Panc1 (cell line): ENCODE measurements around the gene ING4.

ENCODE experiments used
- POLR2AphosphoS5 ChIP-seq: IDR thresholded peaks from 2 replicates; pipeline ENCODE4 v1.6.1; 2012; ENCODE audit warnings: mild to moderate bottlenecking, low read depth, low read length, moderate library complexity
- REST ChIP-seq, 2 experiments: IDR thresholded peaks; 2 replicates each; pipeline ENCODE4 v1.6.1; 2011 to 2012; ENCODE audit warnings: low read depth in 2 of 2, control low read depth in 1 of 2, low read length in 1 of 2, mild to moderate bottlenecking in 1 of 2, moderate library complexity in 1 of 2; ENCODE audit not compliant: insufficient read depth in 1 of 2
- SIN3A ChIP-seq: IDR thresholded peaks from 2 replicates; pipeline ENCODE4 v1.6.1; 2012; ENCODE audit warnings: low read depth, mild to moderate bottlenecking, low read length, moderate library complexity, borderline replicate concordance; ENCODE audit not compliant: insufficient read depth
- TF ChIP-seq, protein P1 (sequence below): fragments of 450-650 bp; IDR thresholded peaks from 2 replicates; pipeline ENCODE4 v1.5.1; 2017; ENCODE audit warnings: mild to moderate bottlenecking

DNA sequence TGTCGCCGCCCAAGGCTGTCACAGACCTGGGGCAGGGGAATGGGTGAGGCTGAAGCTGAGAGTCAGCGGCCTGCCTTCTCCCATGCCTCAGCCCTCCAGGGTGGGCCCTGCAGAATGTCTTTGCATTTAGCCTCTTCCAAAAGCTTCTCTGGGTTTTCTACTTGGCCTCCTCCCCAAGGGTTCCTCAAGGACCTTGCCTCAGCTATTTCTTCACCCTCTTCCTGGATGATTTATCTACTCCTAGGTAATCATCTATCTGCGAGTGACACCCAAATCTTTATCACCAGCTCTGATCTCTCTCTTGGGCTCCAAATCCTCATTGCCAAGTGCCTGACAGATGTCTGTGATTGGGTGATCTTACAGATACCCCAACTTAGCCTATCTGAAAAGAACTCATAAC, 22.4 kb downstream of the ING4 start:
- TF ChIP-seq SIN3A (no peak), REST (IDR thresholded peaks at IDR 0.05; ENCODE audit: insufficient read depth in 1 of 2, low read depth in 2 of 2, low read length in 1 of 2) (no peak), POLR2AphosphoS5 (no peak)
- TF ChIP-seq, protein P1, sequence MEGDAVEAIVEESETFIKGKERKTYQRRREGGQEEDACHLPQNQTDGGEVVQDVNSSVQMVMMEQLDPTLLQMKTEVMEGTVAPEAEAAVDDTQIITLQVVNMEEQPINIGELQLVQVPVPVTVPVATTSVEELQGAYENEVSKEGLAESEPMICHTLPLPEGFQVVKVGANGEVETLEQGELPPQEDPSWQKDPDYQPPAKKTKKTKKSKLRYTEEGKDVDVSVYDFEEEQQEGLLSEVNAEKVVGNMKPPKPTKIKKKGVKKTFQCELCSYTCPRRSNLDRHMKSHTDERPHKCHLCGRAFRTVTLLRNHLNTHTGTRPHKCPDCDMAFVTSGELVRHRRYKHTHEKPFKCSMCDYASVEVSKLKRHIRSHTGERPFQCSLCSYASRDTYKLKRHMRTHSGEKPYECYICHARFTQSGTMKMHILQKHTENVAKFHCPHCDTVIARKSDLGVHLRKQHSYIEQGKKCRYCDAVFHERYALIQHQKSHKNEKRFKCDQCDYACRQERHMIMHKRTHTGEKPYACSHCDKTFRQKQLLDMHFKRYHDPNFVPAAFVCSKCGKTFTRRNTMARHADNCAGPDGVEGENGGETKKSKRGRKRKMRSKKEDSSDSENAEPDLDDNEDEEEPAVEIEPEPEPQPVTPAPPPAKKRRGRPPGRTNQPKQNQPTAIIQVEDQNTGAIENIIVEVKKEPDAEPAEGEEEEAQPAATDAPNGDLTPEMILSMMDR = no peak
